ENCODE results near the gene AMFR. TPM values are rescaled to one million over a fixed set of nuclear protein-coding genes. Genes with fewer than 3 reads are reported as not detected.

The AMFR gene
- 210 TPM for total RNA-seq

GRCh38 chr16:56425439-56425832 is at the start of gene AMFR:
AMFR (minus strand) TSS chr16:56425545; CDS start chr16:56425327, 218 bp downstream.

DNA sequence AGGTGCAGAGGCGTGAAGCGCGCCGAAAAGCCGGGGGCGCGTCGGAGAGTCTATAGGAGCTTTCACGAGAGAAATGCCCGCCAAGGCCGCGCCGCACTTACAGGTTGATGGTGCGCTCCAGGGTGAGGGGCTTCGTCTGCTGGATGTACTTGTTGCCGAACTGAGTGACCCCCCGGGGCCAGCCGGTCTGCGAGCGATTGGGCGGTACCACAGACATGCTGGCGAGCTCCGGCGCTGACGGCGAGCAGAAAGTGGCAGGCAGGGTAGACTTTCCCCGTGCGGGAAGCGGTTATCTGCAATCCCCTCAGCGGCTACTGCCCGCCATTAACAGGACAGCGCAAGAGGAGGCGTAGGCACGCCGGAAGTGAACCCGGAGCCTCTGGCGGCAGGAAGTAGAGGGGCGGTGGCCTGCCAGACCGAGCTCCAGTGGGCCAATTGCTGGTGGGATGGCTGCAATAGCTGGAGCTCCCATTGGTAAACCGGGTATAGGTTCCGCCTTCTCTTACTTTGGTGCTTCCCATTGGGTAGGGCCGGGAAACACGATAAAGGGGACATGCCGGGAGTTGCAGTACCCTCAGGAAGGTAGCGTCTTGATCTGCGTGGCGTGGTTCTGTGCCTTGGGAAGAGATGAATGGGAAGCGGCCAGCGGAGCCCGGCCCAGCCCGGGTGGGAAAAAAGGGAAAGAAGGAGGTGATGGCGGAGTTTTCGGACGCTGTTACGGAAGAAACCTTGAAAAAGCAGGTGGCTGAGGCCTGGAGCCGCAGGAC is 25.8 kb upstream of the AMFR start, which contains the start of the genes NUDT21 and OGFOD1:
Gene NUDT21 (minus strand): TSS at position 347 of the 767 bp plus-strand sequence. CDS start 130 bp downstream, at position 217.
Gene OGFOD1 (plus strand): TSS at position 569 of the 767 bp plus-strand sequence. CDS start 59 bp downstream, at position 628.

Other genes starting within 250 kb of the AMFR start
- gene GNAO1, start 234.1 kb downstream of the AMFR start, total RNA-seq: 163 TPM
- gene NUDT21, start 25.8 kb upstream of the AMFR start, total RNA-seq: 185 TPM
- gene OGFOD1, start 26.0 kb upstream of the AMFR start, total RNA-seq: 40.7 TPM
- 137 TPM for gene BBS2, start 94.5 kb upstream of the AMFR start, total RNA-seq
- gene MT4, start 139.5 kb upstream of the AMFR start, total RNA-seq: not detected
- gene MT3, start 164.0 kb upstream of the AMFR start, total RNA-seq: 5.6 TPM
- 3.8 TPM for gene MT2A, start 183.0 kb upstream of the AMFR start, total RNA-seq
- gene MT1E, start 200.2 kb upstream of the AMFR start, total RNA-seq: 6.6 TPM
- gene MT1M, start 207.1 kb upstream of the AMFR start, total RNA-seq: 1.3 TPM
- not detected for gene MT1A, start 213.1 kb upstream of the AMFR start, total RNA-seq
- not detected for gene MT1B, start 226.3 kb upstream of the AMFR start, total RNA-seq
- gene MT1F, start 232.4 kb upstream of the AMFR start, total RNA-seq: 3.8 TPM
- not detected for gene MT1G, start 242.5 kb upstream of the AMFR start, total RNA-seq
- not detected for gene MT1H, start 244.3 kb upstream of the AMFR start, total RNA-seq

Measured in parietal lobe (tissue), 1 donor.